Daoy (cell line): ENCODE results near the gene PRMT1. TPM values are rescaled to one million over a fixed set of nuclear protein-coding genes. Genes with fewer than 3 reads are reported as not detected.

Experiments used
- DNase-seq: peaks from one replicate; pipeline ENCODE4 v3.0.0-alpha.2; 2015; ENCODE audit warnings: low read depth
- total RNA-seq: library from RNA; depleted of rRNA; stranded (reverse); fragments of >200 nt; shearing (Covaris generic); gene quantifications from 2 replicates; pipeline ENCODE4 v1.2.3, GENCODE V29; 2014

Gene PRMT1
- total RNA-seq, 1 experiment from 2014 or later: 386 TPM

- no peak for DNase-seq
These were observed 25.8 kb upstream of the PRMT1 start for GRCh38 chr19:49651029-49651819.

DNA sequence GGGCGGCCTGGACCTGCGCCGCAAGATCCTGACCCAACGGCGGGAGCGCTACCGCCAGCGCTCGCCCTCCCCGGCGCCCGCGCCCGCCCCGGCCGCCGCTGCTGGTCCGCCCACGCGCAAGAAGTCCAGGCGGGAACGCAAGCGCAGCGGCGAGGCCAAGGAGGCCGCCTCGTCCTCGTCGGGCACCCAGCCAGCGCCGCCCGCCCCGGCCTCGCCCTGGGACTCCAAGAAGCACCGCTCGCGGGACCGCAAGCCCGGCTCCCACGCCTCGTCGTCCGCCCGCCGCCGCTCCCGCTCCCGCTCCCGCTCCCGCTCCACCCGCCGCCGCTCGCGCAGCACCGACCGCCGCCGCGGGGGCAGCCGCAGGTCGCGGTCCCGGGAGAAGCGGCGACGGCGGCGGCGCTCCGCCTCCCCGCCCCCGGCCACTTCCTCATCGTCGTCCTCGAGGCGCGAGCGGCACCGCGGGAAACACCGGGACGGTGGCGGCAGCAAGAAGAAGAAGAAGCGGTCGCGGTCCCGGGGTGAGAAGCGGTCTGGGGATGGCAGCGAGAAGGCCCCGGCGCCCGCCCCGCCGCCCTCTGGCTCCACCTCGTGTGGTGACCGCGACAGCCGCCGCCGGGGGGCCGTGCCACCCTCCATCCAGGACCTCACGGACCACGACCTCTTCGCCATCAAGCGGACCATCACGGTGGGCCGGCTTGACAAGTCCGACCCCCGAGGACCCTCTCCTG is 25.1 kb upstream of the PRMT1 start:
- DNase-seq: no peak

- no peak for DNase-seq
These were observed 24.3 kb upstream of the PRMT1 start for GRCh38 chr19:49652551-49653465.

- no peak for DNase-seq
These were observed 23.6 kb upstream of the PRMT1 start for GRCh38 chr19:49653466-49653806.

DNA sequence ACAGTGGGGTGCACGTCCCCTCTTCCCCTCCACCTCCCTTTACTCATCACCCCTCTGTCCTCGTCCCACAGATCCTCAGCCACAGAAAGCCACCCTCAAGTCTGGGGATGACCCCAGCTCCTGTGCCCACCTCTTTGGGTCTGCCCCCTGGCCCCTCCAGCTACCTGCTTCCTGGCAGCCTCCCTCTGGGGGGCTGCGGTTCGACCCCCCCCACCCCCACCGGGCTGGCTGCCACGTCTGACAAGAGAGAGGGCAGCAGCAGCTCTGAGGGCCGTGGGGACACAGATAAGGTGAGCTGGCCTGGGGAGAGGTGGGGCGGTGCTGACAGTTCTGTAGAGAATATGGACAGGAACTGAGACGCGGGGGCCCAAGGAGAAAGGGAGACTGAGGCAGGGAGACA is 22.5 kb upstream of the PRMT1 start:
- DNase-seq: no peak

DNA sequence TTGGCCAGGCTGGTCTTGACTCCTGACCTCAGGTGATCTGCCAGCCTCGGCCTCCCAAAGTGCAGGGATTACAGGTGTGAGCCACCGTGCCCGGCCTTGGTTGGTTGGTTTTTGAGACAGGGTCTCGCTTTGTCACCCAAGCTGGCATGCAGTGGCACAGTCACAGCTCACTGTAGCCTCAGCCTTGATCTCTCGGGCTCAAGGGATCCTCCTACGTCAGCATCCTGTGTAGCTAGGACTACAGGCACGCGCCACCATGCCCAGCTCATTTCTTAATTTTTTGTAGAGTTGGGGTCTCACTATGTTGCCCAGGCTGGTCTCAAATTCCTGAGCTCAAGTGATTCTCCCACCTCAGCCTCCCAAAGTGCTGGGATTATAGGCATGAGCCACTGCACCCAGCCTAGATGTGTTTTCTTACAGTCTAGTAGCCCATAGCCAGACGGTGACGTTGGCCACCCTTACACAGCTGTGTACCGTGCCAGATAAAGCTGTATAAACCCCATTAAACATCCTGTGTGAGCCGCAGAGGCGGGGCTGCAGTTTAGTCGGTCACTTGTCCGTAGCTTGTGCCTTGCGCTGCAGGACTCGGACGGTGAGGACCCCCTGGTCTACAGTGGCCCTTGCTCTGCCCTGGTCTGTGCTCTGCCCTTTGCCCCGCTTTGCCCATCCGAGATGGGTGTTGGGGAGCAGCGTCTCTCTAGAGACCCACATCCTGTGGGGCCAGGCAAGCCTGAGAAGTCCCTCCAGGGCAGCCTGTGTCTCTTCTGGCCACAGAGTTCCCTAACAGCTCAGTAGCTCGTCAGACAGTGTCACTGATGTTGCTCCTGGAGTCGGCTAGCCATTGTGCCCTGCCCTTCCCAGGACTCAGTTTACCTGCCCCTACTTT is 21.3 kb upstream of the PRMT1 start:
- no peak for DNase-seq

DNA sequence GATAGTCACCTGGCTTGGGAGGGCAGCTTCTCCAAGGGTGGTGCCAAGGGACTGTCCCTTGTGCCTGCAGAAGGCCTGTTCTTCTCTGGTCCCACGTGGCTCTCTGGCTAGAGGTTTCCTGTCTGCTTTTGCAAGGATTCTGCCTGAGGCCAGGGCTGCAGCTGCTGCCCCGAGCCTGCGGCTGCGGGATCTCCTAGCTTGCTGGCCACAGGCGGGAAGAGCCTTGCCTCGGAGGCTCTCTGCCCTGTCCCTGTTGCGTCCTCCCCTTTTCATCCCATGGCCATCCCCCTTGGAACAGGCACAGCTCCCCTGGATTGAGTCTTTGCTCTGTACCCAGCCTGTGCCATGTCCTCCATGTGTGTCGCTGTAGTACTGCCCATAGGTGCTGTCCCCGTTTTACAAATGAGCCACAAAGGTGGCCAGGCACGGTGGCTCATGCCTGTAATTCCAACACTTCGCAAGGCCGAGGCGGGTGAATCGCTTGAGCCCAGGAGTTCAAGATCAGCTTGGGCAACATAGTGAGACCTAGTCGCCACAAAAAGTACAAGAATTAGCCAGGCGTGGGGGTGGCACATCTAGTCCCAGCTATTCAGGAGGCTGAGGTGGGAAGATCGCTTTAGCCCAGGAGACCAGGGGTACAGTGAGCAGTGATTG is 20.5 kb upstream of the PRMT1 start:
- no peak for DNase-seq

DNA sequence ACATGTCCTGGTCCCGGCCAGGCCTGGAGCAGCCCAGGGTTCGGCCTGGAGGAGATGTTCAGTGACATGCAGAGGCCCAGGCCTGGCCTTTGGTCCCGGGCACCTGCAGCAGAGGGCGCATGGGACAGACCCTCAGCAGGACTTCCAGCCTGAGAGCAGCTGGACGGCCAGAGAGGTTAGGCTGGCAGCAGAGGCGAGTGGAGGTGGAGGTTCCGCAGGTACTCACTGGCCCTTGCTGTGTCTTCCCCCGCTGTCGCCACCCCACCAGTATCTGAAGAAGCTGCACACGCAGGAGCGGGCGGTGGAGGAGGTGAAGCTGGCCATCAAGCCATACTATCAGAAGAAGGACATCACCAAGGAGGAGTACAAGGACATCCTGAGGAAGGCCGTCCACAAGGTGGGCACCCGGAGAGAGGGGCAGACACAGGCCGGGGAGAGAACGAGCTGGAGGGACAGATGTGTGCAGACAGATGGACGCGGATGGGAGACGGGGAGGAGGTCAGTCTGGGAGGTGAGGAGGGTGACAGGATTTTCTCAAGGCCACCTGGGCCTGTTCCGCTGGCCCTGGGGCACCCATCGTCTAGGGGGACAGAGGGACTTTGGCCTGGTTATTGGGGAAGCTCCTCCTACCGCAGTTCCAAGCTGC is 19.5 kb upstream of the PRMT1 start:
- no peak for DNase-seq

GRCh38 chr19:49658139-49658517 is 18.9 kb upstream of the PRMT1 start:
- DNase-seq: no peak

DNA sequence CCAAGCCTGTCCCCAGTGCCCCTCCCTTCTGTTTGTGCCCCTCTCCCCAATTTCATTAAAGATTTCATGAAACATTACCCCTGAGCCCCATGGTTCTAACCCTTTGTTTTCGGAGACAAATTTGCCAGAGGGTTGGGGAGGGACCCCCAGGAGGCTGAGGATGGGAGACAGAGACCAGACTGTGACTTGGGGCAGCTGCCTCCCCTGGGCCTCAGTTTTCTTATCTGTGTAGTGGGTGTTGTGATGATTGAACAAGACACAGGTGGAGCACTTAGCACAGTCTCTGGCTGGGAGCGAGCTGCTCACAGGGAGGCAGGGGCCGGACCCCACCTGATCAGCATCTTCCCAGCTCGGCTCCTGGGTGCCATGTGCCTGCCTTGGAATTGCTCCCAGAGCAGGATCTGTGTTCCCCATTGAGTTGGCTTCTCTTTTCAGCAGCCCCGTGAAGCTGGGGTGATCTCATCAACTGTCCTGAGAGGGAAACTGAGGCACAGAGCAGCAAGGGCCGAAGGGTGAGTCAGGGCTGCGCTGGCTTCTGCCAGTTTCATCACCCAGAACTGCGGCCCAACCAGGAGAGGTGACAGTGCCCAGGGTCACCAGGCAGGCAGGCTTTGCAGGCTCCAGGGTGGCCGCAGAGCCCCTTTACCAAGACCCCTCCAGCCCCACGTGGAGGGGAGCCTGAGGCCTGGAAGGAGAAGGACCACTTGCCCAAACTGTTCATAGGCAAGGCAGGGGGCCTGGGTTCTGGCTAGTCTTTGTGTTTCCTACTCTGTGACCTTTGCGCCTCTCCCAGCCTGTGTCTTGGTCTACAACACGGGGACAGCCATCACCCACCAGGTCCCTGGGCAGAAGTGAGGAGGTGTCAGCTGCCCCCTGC is 18.3 kb upstream of the PRMT1 start:
- no peak for DNase-seq

- DNase-seq: no peak
These were observed 16.6 kb upstream of the PRMT1 start for GRCh38 chr19:49660338-49660961.

DNA sequence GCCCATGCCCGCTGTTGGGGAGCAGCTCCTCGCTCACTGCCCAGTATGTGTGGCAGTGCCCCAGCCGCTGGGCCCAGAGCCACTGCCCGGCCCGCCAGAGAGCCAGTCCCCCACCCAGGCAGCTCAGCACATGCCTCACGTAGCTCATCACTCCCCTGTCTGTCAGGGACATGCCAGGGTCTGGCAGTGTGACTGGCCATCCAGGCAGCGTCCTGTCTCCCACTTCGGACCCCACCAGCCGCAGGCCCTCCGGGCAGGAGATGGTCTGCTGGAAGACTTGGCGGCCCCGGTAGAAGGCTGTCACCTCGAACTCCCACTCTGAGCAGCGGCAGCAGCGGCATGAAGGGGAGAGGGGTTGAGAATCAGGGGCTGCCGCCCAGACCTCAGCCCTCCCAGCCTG is 15.1 kb upstream of the PRMT1 start:
- DNase-seq: no peak

- DNase-seq: no peak
These were observed 13.8 kb upstream of the PRMT1 start for GRCh38 chr19:49663224-49663623.

DNA sequence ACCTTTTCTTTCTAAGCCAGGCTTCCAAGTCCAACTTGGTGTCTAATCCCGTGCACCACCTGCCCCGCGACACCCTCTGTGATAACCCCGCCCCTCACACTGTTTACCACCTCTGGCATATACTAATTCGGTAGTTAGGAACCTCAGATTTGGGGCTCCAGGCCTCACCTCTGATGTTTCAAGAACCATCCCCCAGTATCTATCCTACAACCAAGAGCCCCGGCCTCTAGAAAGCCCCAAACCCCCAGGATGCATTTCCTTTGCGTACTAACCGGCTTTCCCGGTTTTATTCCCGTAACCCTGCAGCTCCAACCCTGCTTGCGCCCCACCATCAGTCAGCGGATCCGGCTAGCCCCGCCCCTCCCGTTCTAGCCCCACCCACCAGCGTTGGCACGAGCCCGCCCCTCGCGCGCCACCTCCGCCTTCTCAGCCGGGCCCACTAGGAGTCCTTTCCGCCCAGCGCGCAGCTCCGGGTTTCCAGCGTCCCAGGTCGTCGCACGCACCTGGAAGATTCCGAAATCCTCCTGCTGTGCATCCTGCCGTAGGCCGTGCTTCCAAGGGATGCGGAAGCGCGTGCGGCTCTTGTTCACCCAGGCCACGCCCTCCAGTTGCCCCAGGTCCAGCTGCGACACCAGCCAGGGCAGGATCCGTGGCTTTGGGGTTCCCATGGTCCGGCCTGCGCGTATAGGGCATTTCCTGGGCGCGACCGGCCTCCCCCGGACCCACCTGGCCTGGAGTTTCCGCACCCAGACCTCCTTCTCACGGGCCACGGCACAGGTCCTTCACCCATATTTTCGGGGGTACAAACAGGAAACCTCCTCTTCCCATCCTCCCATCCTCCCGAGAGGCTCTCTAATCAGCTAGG is 12.7 kb upstream of the PRMT1 start:
- peak; percentile 91 for DNase-seq

DNA sequence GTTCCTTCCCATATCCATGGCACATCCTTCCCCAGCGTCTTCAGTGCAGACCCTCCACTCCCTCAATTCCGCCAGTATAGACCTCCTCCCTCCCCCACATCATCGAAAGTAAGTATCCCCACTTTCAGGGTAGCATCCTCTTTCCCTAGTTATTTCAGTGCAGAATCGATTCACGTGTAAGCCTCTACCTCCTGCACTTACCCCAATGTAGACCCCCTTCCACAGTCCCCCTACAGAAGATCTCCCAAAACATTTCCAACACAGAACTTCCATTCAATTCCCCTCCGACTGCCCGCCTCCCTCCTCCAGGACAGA is 12.1 kb upstream of the PRMT1 start:
- DNase-seq: no peak

GRCh38 chr19:49665351-49666119 is 11.5 kb upstream of the PRMT1 start, which contains the start of the genes BCL2L12 and IRF3:
BCL2L12 (plus strand) TSS chr19:49665933; CDS start chr19:49666693, 760 bp downstream.
IRF3 (minus strand) TSS chr19:49665857; CDS start chr19:49664838, 1,019 bp downstream.
- DNase-seq: peak; percentile 98

GRCh38 chr19:49666120-49666444 is 11.0 kb upstream of the PRMT1 start:
- no peak for DNase-seq
